Epithelial cell of proximal tubule (primary cell): Measurements from ENCODE around the gene GAB2. TPM values are rescaled to one million over a fixed set of nuclear protein-coding genes. Genes with fewer than 3 reads are reported as not detected.

Source experiments
- DNase-seq: peaks from one replicate; pipeline ENCODE4 v3.0.0-alpha.2; 2011; ENCODE audit warnings: low read depth
- H3K4me3 ChIP-seq: 2 replicates; pipeline ENCODE4 v1.5.1; 2011; ENCODE audit warnings: low read depth, mild to moderate bottlenecking, low read length
- total RNA-seq: library from RNA; depleted of rRNA; stranded (reverse); fragments of >200 nt; gene quantifications from 2 replicates; pipeline ENCODE4 v1.2.3, GENCODE V29; 2015
- TF ChIP-seq, protein P1 (sequence below): conservative IDR thresholded peaks from 2 replicates; pipeline ENCODE4 v1.5.1; 2012; ENCODE audit warnings: low read depth, mild to moderate bottlenecking, low read length

Gene GAB2
- total RNA-seq, 1 donor from 2014 or later: 15.0 TPM

- DNase-seq: no peak
- H3K4me3 ChIP-seq: no peak overlapping the region
- TF ChIP-seq, protein P1, sequence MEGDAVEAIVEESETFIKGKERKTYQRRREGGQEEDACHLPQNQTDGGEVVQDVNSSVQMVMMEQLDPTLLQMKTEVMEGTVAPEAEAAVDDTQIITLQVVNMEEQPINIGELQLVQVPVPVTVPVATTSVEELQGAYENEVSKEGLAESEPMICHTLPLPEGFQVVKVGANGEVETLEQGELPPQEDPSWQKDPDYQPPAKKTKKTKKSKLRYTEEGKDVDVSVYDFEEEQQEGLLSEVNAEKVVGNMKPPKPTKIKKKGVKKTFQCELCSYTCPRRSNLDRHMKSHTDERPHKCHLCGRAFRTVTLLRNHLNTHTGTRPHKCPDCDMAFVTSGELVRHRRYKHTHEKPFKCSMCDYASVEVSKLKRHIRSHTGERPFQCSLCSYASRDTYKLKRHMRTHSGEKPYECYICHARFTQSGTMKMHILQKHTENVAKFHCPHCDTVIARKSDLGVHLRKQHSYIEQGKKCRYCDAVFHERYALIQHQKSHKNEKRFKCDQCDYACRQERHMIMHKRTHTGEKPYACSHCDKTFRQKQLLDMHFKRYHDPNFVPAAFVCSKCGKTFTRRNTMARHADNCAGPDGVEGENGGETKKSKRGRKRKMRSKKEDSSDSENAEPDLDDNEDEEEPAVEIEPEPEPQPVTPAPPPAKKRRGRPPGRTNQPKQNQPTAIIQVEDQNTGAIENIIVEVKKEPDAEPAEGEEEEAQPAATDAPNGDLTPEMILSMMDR: no peak
These were observed 209.9 kb downstream of the GAB2 start for GRCh38 chr11:78207532-78208256.

DNA sequence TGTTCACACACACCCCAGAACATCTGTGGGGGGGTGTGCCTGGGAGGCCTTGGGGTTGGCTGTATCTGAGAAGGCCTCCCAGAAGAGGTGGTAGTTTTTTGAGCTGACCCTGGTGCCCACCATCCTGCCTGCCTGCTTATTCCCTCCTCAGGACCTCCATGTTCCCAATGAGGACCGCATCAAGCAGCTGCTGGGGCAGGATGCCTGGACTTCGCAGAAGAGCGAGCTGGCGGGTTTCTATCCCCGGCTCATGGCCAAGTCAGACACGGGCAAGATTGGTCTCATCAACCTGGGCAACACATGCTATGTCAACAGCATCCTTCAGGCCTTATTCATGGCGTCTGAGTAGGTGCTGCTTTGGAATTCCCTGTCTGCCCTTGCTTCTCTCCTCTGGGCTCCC, 211.9 kb downstream of the GAB2 start:
- DNase-seq: no peak
- TF ChIP-seq, protein P1: no peak
- no peak overlapping the region for H3K4me3 ChIP-seq

DNA sequence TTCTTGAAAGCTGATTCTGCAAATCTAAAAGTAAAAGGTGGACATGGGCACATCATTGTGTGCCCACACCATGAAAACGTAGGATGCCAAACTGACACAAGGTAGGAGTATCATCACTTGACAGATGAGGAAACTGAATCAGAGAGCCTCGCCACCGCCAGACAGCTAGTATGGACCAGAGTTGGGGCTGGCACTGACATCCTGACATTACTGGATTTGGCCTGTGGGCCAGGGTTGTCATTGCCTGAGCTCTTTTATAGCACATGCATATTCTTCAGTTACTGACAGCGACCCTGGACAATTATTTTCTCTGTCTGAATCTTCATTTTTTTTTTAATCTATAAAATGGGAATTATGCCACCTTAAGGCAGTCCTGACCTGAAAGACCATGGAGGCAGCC, 212.4 kb downstream of the GAB2 start:
- TF ChIP-seq, protein P1: no peak
- no peak overlapping the region for H3K4me3 ChIP-seq
- no peak for DNase-seq

DNA sequence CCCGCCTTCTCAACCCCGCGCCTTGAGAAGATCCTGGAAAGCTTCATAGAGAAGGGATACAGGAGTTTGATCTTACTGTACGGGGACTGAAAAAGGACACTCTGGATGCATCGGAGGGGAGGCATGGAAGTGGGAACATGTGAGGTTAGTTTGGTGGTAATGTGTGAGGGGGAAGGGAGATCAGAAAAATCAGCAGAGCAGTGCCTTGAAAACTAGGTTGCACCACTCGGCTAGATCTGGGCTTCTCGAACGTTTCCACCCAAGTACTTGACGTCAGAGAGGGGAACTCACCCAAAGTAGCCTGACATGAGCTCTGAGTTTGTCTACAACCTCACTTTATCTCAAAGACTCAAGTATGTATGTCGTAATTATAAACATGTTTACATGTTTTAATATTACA, 214.4 kb downstream of the GAB2 start:
- TF ChIP-seq, protein P1: no peak
- DNase-seq: no peak
- no peak overlapping the region for H3K4me3 ChIP-seq

GRCh38 chr11:78202733-78203167, 214.9 kb downstream of the GAB2 start:
- no peak for DNase-seq

GRCh38 chr11:78201096-78201818, 216.4 kb downstream of the GAB2 start:
- TF ChIP-seq, protein P1: no peak
- no peak for DNase-seq
- H3K4me3 ChIP-seq: no peak overlapping the region

More at GRCh38 chr11:78202733-78203167, 214.9 kb downstream of the GAB2 start:
- TF ChIP-seq, protein P1: no peak
- H3K4me3 ChIP-seq: no peak overlapping the region
